ENCODE measurements around the gene NUTM1.
"Not testable (repeated sequence)": the region's sequence is repeated elsewhere in the genome, so short reads cannot be mapped to it uniquely, and the experiment has no call there.

- TF ChIP-seq CTCF, POLR2A (IDR thresholded peaks at IDR 0.05): not testable (repeated sequence)
These were observed 9.9 kb downstream of the NUTM1 start for GRCh38 chr15:34352996-34353395.
